ENCODE results near the gene ARFIP1.

Gene ARFIP1

GRCh38 chr4:152779513-152780266 lies at the start of gene ARFIP1, which contains the start of gene TIGD4 (continued):
- TF ChIP-seq ZNF2 (tag by site-specific recombination; IDR thresholded peaks at IDR 0.05), result peak; percentile 60; the same call in 1 of the 2 replicates
- TF ChIP-seq ZBTB17 (tag by site-specific recombination; IDR thresholded peaks at IDR 0.05), result peak; percentile 88
- TF ChIP-seq PRDM4 (tag by site-specific recombination; IDR thresholded peaks at IDR 0.05), result no peak
- TF ChIP-seq BCL11B (tag by site-specific recombination; IDR thresholded peaks at IDR 0.05; ENCODE audit: low read depth), result peak; percentile 78
- TF ChIP-seq ZNF391 (tag by site-specific recombination; IDR thresholded peaks at IDR 0.05; ENCODE audit: borderline replicate concordance, low read depth), result peak; percentile 66; the same call in 1 of the 2 replicates
- TF ChIP-seq WT1 (tag by site-specific recombination; IDR thresholded peaks at IDR 0.05), result 0 out of 2 replicates have a peak, but pooled peaks have one; percentile 15
- no peak for TF ChIP-seq ZNF223 (tag by site-specific recombination; IDR thresholded peaks at IDR 0.05)
- no peak for TF ChIP-seq ZNF558 (tag by site-specific recombination; IDR thresholded peaks at IDR 0.05)
- TF ChIP-seq ZSCAN30 (tag by site-specific recombination; IDR thresholded peaks at IDR 0.05), result 0 out of 2 replicates have a peak, but pooled peaks have one; percentile 38
- TF ChIP-seq PATZ1 (tag by site-specific recombination; IDR thresholded peaks at IDR 0.05), result peak; percentile 84
- peak; percentile 90 for TF ChIP-seq ZNF518A (tag by site-specific recombination; conservative IDR thresholded peaks at IDR 0.05; ENCODE audit: low read depth)
- TF ChIP-seq ZNF629 (tag by site-specific recombination; IDR thresholded peaks at IDR 0.05), result peak; percentile 78
- no peak for TF ChIP-seq ZNF791 (tag by site-specific recombination; IDR thresholded peaks at IDR 0.05)
- peak; percentile 91 for TF ChIP-seq SP3 (tag by site-specific recombination; IDR thresholded peaks at IDR 0.05)
- no peak for TF ChIP-seq ZNF561 (tag by site-specific recombination; IDR thresholded peaks at IDR 0.05; ENCODE audit: borderline replicate concordance)
- TF ChIP-seq ZNF341 (tag by site-specific recombination; IDR thresholded peaks at IDR 0.05; ENCODE audit: low read depth), result peak; percentile 73
- peak; percentile 87; the same call in 1 of the 2 replicates for TF ChIP-seq ZBTB48 (tag by site-specific recombination; IDR thresholded peaks at IDR 0.05)
- peak; percentile 65 for TF ChIP-seq HIC1 (tag by site-specific recombination; IDR thresholded peaks at IDR 0.05)
- TF ChIP-seq, protein P1, sequence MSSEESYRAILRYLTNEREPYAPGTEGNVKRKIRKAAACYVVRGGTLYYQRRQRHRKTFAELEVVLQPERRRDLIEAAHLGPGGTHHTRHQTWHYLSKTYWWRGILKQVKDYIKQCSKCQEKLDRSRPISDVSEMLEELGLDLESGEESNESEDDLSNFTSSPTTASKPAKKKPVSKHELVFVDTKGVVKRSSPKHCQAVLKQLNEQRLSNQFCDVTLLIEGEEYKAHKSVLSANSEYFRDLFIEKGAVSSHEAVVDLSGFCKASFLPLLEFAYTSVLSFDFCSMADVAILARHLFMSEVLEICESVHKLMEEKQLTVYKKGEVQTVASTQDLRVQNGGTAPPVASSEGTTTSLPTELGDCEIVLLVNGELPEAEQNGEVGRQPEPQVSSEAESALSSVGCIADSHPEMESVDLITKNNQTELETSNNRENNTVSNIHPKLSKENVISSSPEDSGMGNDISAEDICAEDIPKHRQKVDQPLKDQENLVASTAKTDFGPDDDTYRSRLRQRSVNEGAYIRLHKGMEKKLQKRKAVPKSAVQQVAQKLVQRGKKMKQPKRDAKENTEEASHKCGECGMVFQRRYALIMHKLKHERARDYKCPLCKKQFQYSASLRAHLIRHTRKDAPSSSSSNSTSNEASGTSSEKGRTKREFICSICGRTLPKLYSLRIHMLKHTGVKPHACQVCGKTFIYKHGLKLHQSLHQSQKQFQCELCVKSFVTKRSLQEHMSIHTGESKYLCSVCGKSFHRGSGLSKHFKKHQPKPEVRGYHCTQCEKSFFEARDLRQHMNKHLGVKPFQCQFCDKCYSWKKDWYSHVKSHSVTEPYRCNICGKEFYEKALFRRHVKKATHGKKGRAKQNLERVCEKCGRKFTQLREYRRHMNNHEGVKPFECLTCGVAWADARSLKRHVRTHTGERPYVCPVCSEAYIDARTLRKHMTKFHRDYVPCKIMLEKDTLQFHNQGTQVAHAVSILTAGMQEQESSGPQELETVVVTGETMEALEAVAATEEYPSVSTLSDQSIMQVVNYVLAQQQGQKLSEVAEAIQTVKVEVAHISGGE (tag by site-specific recombination; conservative IDR thresholded peaks at IDR 0.05; ENCODE audit: low read depth), result peak; percentile 94
- TF ChIP-seq ZNF23 (tag by site-specific recombination; IDR thresholded peaks at IDR 0.05; ENCODE audit: borderline replicate concordance), result no peak
